Mesodermal cell (in vitro differentiated cells): Measurements from ENCODE around the gene DNAJB6.

Experiments used
- H3K27ac ChIP-seq: 2 replicates; pipeline ENCODE4 v1.7.0; 2013; ENCODE audit warnings: mild to moderate bottlenecking, low read depth, low read length, moderate library complexity; ENCODE audit not compliant: severe bottlenecking
- H3K36me3 ChIP-seq: 2 replicates; pipeline ENCODE4 v1.7.1; 2013; ENCODE audit warnings: mild to moderate bottlenecking, low read length, moderate library complexity; ENCODE audit not compliant: control insufficient read depth, insufficient read depth
- H3K4me1 ChIP-seq: one replicate; pipeline ENCODE4 v1.7.1; 2013; ENCODE audit warnings: mild to moderate bottlenecking, low read length; ENCODE audit not compliant: insufficient read depth, control insufficient read depth, poor library complexity, severe bottlenecking
- H3K4me3 ChIP-seq: 2 replicates; pipeline ENCODE4 v1.7.0; 2013; ENCODE audit warnings: low read length, control low read depth, mild to moderate bottlenecking; ENCODE audit not compliant: insufficient read depth, poor library complexity, severe bottlenecking; ENCODE audit errors: extremely low read depth
- H3K9me3 ChIP-seq: 2 replicates; pipeline ENCODE4 v1.7.1; 2013; ENCODE audit warnings: mild to moderate bottlenecking, low read length, moderate library complexity; ENCODE audit not compliant: control insufficient read depth
- WGBS, 2 experiments: methylation state at CpG; one replicate each; pipeline ENCODE4 v1.1.5; 2013; ENCODE audit warnings: missing lambda C conversion rate in 2 of 2; ENCODE audit not compliant: insufficient coverage in 2 of 2; 5-methylcytosine and 5-hydroxymethylcytosine counted together

DNAJB6 gene

DNA sequence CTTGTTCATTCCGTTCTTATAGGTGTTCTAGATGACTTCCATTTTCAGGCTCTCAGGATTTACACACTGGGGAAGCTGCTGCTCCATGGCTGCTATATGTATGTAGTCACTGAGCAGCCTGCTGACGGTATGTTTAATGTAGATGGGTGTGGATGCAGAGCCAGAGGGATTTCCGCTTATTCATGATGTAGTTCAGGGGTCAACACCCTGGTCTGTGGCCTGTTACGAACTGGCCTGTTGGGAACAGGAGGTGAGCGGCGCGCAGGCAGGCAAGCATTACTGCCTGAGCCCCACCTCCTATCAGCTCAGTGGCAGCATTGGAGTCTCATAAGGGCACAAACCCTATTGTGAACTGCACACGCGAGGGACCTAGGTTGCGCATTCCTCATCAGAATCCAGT, 33.9 kb downstream of the DNAJB6 start:
- Histone ChIP-seq H3K36me3 (peaks cover 90% of the 10 kb centered on the region), H3K9me3 (no peaks in the 10 kb centered on the region), H3K27ac (no peak overlapping the region), H3K4me1 (no peaks in the 10 kb centered on the region), H3K4me3 (no peak overlapping the region)
- 90 to 96% methylated on average over 7 to 10 of the region's 10 CpGs for WGBS, 2 experiments

DNA sequence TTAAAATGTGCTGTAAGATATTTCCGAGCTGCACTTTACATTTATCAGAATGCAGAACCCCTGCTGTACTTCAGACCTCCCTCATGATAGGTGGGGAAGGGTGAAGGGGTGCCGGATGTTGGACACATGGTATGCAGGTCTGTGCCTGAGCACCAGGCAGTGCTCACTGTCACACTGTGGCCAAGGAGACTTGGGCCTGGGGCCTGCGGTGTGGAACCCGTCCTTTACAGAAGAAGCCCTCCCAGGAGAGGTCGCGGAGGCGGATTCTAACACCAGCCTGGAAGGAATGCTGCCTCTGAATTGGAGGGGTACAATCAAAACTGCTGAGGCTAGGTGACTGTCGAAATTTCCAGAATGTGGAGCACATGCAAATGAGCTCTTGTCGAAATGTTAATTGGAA, 34.5 kb downstream of the DNAJB6 start:
- no peak overlapping the region for H3K4me3 ChIP-seq
- H3K36me3 ChIP-seq = peaks cover 88% of the 10 kb centered on the region
- 94 to 98% methylated on average over 6 to 8 of the region's 9 CpGs for WGBS, 2 experiments
- no peak overlapping the region for H3K27ac ChIP-seq
- no peaks in the 10 kb centered on the region for H3K4me1 ChIP-seq
- H3K9me3 ChIP-seq = no peaks in the 10 kb centered on the region

DNA sequence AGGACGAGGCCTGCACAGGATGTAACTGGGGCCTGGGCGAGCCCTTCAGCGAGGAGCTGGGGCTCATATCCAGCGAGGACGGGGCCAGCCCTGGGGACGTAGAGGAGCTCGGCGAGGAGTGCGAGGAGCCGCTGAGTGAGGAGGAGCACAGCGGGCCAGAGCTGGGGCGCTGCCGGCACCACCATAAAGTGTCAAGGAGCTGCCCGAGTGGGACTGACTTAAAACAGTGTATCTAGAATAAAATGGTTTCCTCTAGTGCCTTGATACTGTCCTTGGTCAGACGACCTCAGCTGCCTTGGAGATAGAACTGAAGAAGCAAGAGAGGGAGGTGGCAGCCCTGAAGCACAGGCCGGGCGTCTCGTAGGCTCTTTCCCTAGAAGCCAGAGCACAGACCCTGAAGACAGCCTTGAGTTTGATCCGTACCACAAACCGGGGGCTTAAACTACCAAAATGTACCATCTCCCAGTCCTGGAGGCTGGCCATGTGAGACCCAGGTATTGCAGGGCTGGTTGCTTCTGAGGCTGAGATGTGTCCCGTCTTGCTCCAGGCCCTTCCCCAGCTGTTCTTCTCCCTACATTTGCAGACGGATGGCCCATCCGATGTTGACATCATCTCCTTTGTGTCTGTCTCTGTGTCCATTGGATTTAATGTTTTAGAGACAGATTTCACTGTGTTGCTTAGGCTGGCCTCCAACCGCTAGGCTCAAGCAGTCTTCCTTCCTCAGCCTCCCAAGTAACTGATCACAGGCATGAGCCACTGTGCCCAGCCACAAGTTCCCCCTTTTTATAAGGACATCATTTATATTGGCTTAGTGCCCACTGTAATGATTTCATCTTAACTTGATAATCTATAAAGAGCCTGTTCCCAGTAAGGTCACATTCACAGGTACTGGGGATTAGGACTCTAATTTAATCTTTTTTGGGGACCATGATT, 35.8 kb downstream of the DNAJB6 start:
- no peaks in the 10 kb centered on the region for H3K4me1 ChIP-seq
- H3K9me3 ChIP-seq = no peaks in the 10 kb centered on the region
- peaks cover 81% of the 10 kb centered on the region for H3K36me3 ChIP-seq
- H3K27ac ChIP-seq = no peak overlapping the region
- H3K4me3 ChIP-seq = no peak overlapping the region
- 94% methylated on average over 18 to 20 of the region's 24 CpGs for WGBS, 2 experiments

DNA sequence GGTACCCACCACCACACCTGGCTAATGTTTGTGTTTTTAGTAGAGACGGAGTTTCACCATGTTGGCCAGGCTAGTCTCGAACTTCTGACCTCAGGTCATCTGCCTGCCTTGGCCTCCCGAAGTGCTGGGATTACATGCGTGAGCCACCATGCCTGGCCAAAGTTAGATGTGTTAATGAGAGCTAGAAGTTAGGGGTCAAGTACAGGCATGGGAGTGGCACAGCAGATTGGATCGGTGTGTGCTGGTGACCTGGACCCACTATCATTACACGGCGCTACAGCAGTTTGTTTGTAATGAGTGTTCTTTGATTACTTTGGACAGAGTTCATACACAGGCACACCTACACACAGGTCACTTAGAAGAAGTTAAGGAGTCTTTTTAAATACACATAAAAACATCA, 36.7 kb downstream of the DNAJB6 start:
- Histone ChIP-seq H3K4me1 (no peaks in the 10 kb centered on the region), H3K4me3 (no peak overlapping the region), H3K27ac (no peak overlapping the region), H3K9me3 (no peaks in the 10 kb centered on the region), H3K36me3 (peaks cover 81% of the 10 kb centered on the region)
- 88 to 100% methylated on average over 4 to 5 of the region's 7 CpGs for WGBS, 2 experiments

DNA sequence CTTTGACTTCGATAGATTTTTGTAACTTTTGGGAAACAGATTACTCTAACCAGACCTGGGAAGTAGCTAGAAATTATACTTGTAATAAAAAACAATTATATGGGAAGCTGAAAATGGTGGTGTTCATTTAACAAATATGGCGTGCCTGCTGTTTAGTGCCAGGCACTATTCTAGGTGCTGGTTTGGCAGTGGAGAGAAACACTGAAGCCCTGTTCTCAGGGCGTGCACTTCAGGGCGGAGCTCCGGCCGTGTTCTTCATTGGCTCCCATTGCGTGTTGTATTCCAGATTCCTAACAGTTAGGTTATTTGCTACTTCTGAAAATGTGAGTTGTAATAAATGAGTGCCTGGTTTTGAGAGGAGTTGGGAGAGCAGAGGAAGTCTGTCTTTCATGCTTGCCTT, 38.6 kb downstream of the DNAJB6 start:
- Histone ChIP-seq H3K27ac (no peak overlapping the region), H3K36me3 (peaks cover 80% of the 10 kb centered on the region), H3K9me3 (no peaks in the 10 kb centered on the region), H3K4me1 (no peaks in the 10 kb centered on the region), H3K4me3 (no peak overlapping the region)
- 92% methylated on average over 6 of the region's 7 CpGs for WGBS, 2 experiments

DNA sequence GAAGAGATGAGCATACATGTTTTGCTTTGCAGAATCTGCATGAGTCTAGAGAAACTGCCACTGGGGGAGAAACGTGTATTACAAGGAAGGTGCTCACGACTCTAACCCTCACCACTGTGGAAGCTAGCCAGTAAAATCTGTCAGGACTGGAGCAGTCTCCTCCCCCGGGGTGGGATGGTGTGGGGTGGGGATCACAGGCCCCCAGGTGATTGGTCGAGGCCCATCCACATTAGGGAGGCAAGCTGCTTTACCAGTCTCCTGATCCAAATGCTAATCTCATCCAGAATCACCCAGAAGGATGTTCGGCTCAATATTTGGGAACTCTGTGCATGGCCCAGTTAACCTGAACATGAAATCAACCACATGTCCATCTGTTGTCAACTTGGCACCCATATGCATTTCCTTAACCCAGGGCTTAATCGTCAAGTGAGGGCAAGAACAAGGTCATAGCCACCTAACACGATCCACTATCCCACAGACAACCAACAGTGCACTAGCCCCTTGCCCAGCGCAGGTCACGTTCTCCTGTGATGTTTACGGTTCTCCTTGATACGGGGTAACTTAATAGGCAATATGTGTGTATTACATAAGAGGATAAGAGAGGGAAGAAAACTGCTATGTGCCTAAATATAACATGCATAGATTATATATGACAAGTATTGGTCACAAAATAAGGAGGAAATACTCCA, 40.8 kb downstream of the DNAJB6 start:
- Histone ChIP-seq H3K9me3 (no peaks in the 10 kb centered on the region), H3K4me3 (no peak overlapping the region), H3K36me3 (peaks cover 75% of the 10 kb centered on the region), H3K4me1 (no peaks in the 10 kb centered on the region), H3K27ac (no peak overlapping the region)
- 82 to 97% methylated on average over 4 of the region's 11 CpGs for WGBS, 2 experiments

DNA sequence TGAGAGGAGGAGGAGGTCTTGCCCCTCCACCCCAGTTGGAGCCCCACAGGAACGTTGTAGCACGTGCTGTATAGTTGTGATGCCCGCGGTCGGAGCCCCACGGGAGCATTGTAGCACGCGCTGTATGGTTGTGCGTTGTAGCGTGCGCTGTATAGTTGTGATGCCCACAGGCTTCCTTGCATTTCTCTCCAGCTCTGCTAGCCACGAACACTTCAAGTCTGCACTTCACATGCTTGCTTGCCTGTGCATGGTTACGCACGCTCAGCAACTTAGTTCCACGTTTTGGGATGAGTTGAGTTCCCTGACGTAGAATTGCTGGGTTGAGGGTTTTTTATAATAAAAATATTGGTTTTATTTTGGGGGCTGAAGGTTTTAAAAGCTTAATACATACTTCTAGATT, 41.6 kb downstream of the DNAJB6 start:
- Histone ChIP-seq H3K9me3 (no peaks in the 10 kb centered on the region), H3K27ac (no peak overlapping the region), H3K4me3 (no peak overlapping the region), H3K36me3 (peaks cover 75% of the 10 kb centered on the region), H3K4me1 (no peaks in the 10 kb centered on the region)
- WGBS, 2 experiments = 97 to 99% methylated on average over 11 to 16 of the region's 16 CpGs

DNA sequence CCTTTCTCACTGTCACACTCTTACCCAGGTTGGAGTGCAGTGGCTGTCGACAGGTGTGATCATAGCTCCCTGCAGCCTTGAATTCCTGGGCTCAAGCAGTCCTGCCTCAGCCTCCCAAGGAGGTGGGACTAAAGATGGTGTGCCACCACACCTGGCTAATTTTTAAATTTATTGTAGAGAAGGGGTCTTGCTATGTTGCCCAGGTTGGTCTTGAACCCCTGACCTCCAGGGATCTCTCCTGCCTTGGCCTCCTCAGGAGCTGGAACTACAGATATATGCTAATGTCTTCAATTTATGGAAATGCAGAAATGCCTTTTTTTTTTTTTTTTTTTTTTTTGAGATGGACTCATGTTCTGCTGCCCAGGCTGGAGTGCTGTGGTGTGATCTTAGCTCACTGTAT, 42.7 kb downstream of the DNAJB6 start:
- Histone ChIP-seq H3K27ac (no peak overlapping the region), H3K9me3 (no peaks in the 10 kb centered on the region), H3K4me3 (no peak overlapping the region), H3K36me3 (peaks cover 76% of the 10 kb centered on the region), H3K4me1 (peaks cover 3% of the 10 kb centered on the region)
- 100% methylated on average over 1 of the region's 1 CpG for WGBS, 2 experiments

DNA sequence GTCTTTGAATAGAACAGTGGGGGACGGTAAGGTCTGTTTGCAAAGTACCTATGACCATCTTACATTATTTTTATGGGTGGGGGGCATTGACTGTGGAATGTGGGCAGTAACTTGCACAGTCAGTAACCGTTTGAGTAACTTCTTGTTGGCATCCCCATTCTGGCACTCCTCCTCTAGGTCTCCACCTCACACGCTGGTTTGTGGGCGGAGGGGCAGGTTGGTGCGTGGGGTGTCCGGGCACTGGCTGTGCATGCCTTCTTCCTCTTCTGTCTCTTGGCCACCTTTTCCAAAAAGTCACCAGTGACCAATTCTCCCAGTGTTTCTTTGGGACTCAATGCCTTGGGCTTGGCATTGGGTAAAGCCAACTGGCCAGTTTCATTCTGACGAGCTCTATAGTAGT, 43.6 kb downstream of the DNAJB6 start:
- no peaks in the 10 kb centered on the region for H3K9me3 ChIP-seq
- H3K27ac ChIP-seq = no peak overlapping the region
- no peak overlapping the region for H3K4me3 ChIP-seq
- peaks cover 4% of the 10 kb centered on the region for H3K4me1 ChIP-seq
- 88 to 98% methylated on average over 5 of the region's 7 CpGs for WGBS, 2 experiments
- H3K36me3 ChIP-seq = peaks cover 78% of the 10 kb centered on the region

DNA sequence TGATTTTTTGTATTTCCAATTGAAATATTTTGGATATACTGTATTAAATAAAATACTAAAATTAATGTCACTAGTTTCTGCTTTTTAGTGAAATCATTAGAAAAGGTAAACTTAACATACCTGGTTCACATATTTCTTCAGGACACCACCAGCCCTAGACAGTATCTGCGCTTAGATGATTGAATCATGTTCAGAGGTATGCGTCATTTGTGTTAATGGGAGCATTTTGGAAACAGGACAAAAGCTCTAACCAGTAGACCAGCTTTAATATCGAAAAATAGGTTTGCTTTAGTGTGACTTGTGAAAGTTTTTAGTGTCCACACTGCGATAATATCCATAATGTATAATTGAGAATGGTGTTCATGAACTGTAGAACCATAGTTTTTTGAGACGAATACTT, 47.1 kb downstream of the DNAJB6 start:
- H3K27ac ChIP-seq = no peak overlapping the region
- 93 to 100% methylated on average over 3 of the region's 5 CpGs for WGBS, 2 experiments

DNA sequence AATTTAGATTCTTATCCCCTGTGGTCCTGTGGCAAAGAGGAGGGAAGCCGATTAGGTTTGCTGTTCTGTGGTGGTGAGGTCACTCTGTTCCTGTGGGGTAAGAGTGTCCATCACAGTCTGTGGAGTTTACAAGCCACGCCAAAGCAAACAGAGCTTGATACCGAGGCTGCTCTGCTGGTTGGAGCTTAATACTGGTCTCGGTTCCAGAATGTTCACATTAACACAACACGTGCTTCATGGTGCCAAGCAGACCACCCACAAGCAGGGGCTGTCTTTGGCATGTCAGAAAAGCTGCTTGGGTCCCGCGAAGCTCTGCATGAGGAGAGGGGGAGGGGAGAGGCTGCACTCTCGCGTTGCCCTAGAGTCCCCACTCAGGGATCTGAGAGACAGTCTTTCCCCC, 47.5 kb downstream of the DNAJB6 start:
- Histone ChIP-seq H3K9me3 (no peaks in the 10 kb centered on the region), H3K4me3 (no peak overlapping the region), H3K36me3 (peaks cover 84% of the 10 kb centered on the region), H3K4me1 (peaks cover 10% of the 10 kb centered on the region), H3K27ac (peak overlapping the region; percentile 18)
- WGBS, 2 experiments = 76 to 91% methylated on average over 5 to 9 of the region's 9 CpGs

More for the DNA sequence above, 47.1 kb downstream of the DNAJB6 start:
- Histone ChIP-seq H3K4me3 (no peak overlapping the region), H3K4me1 (peaks cover 10% of the 10 kb centered on the region), H3K36me3 (peaks cover 83% of the 10 kb centered on the region), H3K9me3 (no peaks in the 10 kb centered on the region)
